AG04450 (cell line): ENCODE data around the gene PPP1R1B. TPM values are rescaled to one million over a fixed set of nuclear protein-coding genes. Genes with fewer than 3 reads are reported as not detected.

ENCODE experiments used
- CTCF ChIA-PET: fragments of 300-600, 350-600 bp; formaldehyde crosslinking; extraction: SDS; loops from one replicate; lab custom pipeline; 2022; ENCODE audit warnings: antibody characterized with exemption, inconsistent platforms; lab: Charles Lee
- POLR2A ChIA-PET: fragments of 350-600 bp; formaldehyde crosslinking; extraction: SDS; loops from one replicate; lab custom pipeline; 2021; ENCODE audit warnings: antibody characterized with exemption, inconsistent platforms; lab: Yijun Ruan, JAX
- DNase-seq: peaks from one replicate; pipeline ENCODE4 v3.0.0-alpha.2; 2011; ENCODE audit warnings: low read depth, low spot score
- H3K27ac ChIP-seq: one replicate; pipeline ENCODE4 v1.5.1; 2012; ENCODE audit warnings: low read depth, low read length, control low read depth
- H3K27me3 ChIP-seq: one replicate; pipeline ENCODE4 v1.6.0; 2012; ENCODE audit warnings: low read length; ENCODE audit not compliant: control insufficient read depth, insufficient read depth
- H3K4me3 ChIP-seq: 2 replicates; pipeline ENCODE4 v1.5.1; 2011; ENCODE audit warnings: mild to moderate bottlenecking, low read depth, low read length, control low read depth
- H3K9me3 ChIP-seq: 2 replicates; pipeline ENCODE4 v1.5.1; 2012; ENCODE audit warnings: low read length; ENCODE audit not compliant: control insufficient read depth, insufficient read depth
- polyA plus RNA-seq: library from polyadenylated mRNA; depleted of rRNA; stranded (reverse); fragments of >200 nt; gene quantifications from 2 replicates; pipeline ENCODE4 v1.2.3, GENCODE V29; 2011
- TF ChIP-seq, protein P1 (sequence below): IDR thresholded peaks from 2 replicates; pipeline ENCODE4 v1.5.1; 2011; ENCODE audit warnings: low read depth, low read length, control low read depth, inconsistent platforms

PPP1R1B gene
- polyA plus RNA-seq, 1 experiment: not detected

DNA sequence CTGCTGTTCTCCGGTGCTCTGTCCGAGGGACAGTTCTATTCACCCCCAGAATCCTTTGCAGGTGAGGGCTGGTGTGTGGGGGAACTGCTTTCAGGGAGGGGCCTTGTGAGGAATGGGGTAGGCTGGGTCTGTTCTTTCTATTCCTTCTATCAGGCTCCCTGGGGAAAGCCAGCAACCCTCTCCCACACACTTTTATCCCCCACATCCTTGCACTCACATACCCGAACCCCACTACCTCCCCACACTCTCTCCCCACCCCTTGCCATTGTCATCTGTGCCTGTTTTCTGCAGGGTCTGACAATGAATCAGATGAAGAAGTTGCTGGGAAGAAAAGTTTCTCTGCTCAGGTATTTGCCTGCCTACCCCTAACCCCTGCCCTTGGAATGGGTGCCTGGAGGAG, 32.0 kb downstream of the PPP1R1B start:
- TF ChIP-seq, protein P1, sequence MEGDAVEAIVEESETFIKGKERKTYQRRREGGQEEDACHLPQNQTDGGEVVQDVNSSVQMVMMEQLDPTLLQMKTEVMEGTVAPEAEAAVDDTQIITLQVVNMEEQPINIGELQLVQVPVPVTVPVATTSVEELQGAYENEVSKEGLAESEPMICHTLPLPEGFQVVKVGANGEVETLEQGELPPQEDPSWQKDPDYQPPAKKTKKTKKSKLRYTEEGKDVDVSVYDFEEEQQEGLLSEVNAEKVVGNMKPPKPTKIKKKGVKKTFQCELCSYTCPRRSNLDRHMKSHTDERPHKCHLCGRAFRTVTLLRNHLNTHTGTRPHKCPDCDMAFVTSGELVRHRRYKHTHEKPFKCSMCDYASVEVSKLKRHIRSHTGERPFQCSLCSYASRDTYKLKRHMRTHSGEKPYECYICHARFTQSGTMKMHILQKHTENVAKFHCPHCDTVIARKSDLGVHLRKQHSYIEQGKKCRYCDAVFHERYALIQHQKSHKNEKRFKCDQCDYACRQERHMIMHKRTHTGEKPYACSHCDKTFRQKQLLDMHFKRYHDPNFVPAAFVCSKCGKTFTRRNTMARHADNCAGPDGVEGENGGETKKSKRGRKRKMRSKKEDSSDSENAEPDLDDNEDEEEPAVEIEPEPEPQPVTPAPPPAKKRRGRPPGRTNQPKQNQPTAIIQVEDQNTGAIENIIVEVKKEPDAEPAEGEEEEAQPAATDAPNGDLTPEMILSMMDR: no peak
- CTCF ChIA-PET: no interaction called here
- POLR2A ChIA-PET: no interaction called here
- H3K9me3 ChIP-seq: no peaks in the 10 kb centered on the region; the same call in 1 of the 2 replicates
- no peaks in the 10 kb centered on the region for H3K27me3 ChIP-seq
- no peak overlapping the region for H3K4me3 ChIP-seq
- DNase-seq: no peak
- H3K27ac ChIP-seq: no peak overlapping the region

DNA sequence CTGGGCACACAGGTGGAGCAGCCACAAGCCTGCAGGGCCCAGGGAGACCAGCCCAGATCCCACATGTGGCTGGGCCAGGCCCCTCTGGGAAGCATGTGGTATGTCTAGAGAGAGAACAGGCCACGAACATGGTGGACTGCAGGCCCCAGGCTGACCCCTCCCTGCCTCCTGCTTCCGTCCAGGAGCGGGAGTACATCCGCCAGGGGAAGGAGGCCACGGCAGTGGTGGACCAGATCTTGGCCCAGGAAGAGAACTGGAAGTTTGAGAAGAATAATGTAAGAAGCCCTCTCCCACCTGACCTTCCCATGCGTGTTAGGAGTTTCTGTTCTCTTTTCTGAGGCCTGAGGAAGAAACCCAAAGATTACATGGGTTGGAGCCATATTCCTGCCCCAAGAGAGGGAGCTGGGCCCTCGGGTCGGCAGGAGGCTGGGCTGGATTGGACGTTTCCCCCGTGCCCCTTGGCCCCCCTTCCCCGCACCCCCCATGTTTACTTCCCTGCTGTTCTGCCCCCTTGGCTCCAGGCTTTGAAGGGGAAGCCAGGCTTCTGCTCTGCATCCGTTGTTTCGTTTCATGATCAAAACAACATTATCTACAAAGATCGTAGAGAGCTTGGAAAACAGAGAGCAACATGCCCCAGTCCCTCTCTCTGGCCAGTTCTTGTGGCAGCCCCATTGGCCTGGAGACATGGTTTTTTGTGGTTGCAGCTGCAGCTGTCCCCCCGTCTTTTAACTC, 32.7 kb downstream of the PPP1R1B start:
- POLR2A ChIA-PET: no interaction called here

DNA sequence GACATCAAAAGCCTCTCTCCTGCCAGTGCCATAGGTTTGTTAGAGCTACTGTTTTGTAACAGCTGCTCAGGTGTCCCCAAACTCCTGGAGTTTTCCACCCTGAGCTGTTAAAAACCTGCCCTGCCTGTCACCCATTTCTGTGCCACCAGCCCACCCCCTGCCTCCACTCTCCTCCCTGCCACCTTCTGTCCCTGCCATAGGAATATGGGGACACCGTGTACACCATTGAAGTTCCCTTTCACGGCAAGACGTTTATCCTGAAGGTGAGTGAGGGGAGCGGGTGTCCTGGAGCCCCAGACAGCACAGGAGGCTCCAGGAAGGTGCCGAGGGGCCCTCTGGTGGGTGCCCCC, 33.2 kb downstream of the PPP1R1B start:
- H3K4me3 ChIP-seq: no peak overlapping the region
- H3K9me3 ChIP-seq: no peaks in the 10 kb centered on the region; the same call in 1 of the 2 replicates
- ChIA-PET CTCF (interaction anchor here (0.9 kb wide), 1 partner anchor 38 kb away, joined by 5 read pairs; no protein-coding TSS in a partner anchor), POLR2A (no interaction called here)
- no peak for DNase-seq
- no peak overlapping the region for H3K27ac ChIP-seq
- H3K27me3 ChIP-seq: no peaks in the 10 kb centered on the region
- TF ChIP-seq, protein P1: no peak

More for the DNA sequence above, 32.7 kb downstream of the PPP1R1B start:
- Histone ChIP-seq H3K27me3 (no peaks in the 10 kb centered on the region), H3K27ac (no peak overlapping the region), H3K9me3 (no peaks in the 10 kb centered on the region; the same call in 1 of the 2 replicates), H3K4me3 (no peak overlapping the region)
- TF ChIP-seq, protein P1: no peak
- DNase-seq: no peak
- CTCF ChIA-PET: interaction anchor here (0.9 kb wide), 1 partner anchor 38 kb away, joined by 5 read pairs; no protein-coding TSS in a partner anchor

DNA sequence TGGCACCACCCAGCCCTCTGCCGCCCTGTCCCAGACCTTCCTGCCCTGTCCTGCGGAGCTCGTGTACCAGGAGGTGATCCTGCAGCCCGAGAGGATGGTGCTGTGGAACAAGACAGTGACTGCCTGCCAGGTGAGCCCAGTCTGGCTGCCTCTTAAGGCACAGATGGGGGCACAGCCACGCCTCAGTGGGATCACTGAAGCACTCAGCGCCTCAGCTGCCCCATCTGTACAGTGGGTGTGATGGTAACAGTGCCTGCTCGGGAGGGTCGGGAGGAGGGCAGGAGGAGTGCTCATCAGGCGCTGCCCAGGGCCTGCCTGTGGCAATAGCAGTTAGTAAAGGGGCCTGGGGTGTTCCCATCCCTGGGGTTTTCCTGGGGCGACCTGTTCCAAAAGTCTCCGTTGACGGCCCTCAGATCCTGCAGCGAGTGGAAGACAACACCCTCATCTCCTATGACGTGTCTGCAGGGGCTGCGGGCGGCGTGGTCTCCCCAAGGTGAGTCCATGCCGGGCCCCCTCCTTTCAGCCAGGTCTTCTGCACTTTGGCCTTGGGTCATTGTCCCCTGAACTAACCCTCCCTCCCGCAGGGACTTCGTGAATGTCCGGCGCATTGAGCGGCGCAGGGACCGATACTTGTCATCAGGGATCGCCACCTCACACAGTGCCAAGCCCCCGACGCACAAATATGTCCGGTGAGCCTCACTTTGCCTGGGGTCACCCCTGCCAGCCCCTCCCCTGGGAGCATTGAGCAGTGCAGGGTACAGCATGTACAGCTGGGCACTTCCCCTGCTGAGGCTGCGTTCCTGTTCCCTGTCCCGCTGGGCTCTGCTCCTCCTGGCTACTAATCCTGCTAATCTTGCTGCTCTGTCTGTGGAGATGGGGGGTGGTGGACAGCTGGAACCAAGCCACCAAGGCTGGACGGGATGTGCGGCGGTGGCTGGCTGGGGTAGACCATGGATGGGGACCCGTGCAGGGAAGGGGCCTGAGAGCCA, 33.9 kb downstream of the PPP1R1B start:
- H3K27me3 ChIP-seq: peaks cover 2% of the 10 kb centered on the region
- TF ChIP-seq, protein P1: no peak
- ChIA-PET POLR2A (interaction anchor here (0.6 kb wide), 1 partner anchor 11 kb away, joined by 4 read pairs; no protein-coding TSS in a partner anchor), CTCF (interaction anchor here (0.9 kb wide), 1 partner anchor 39 kb away, joined by 5 read pairs; no protein-coding TSS in a partner anchor)
- no peak overlapping the region for H3K4me3 ChIP-seq
- DNase-seq: no peak
- no peaks in the 10 kb centered on the region; the same call in 1 of the 2 replicates for H3K9me3 ChIP-seq
- no peak overlapping the region for H3K27ac ChIP-seq
